IMR-90 (cell line): ENCODE data around the gene CCHCR1. TPM values are rescaled to one million over a fixed set of nuclear protein-coding genes. Genes with fewer than 3 reads are reported as not detected.

Experiments used
- ATAC-seq: fragments of 200-7000 bp; cut with Tn5 transposase; 2 replicates; pipeline ENCODE4 v1.9.1; 2020; ENCODE audit warnings: low read depth, mild to moderate bottlenecking, moderate library complexity
- BruUV-seq: library from RNA; stranded (reverse); fragments of 400-500 nt; replicated peaks from 2 replicates; lab custom pipeline; 2021; lab: Mats Ljungman, UMichigan
- CTCF ChIA-PET: fragments of 300-600 bp; formaldehyde crosslinking; extraction: SDS; loops from one replicate; lab custom pipeline; 2021; ENCODE audit warnings: antibody characterized with exemption; lab: Yijun Ruan, JAX
- POLR2A ChIA-PET: fragments of 300-600 bp; sonication (Branson Sonifier 250); formaldehyde crosslinking; loops from one replicate; lab custom pipeline; 2022; ENCODE audit warnings: antibody characterized with exemption; ENCODE audit not compliant: unreplicated experiment; lab: Charles Lee
- DNase-seq: peaks from one replicate; pipeline ENCODE4 v3.0.0; 2013
- H2AFZ ChIP-seq: replicated peaks from 2 replicates; pipeline ENCODE3; 2013; ENCODE audit warnings: low read length, mild to moderate bottlenecking; ENCODE audit not compliant: poor library complexity
- H2AK5ac ChIP-seq: 2 replicates; pipeline ENCODE4 v1.6.1; 2013; ENCODE audit warnings: low read depth, low read length, inconsistent platforms
- H2AK9ac ChIP-seq: replicated peaks from 2 replicates; pipeline ENCODE3; 2013; ENCODE audit warnings: mild to moderate bottlenecking, low read depth, low read length, moderate library complexity; ENCODE audit not compliant: poor library complexity
- H2BK120ac ChIP-seq: 2 replicates; pipeline ENCODE4 v1.6.1; 2013; ENCODE audit warnings: low read depth, low read length, inconsistent platforms
- H2BK15ac ChIP-seq: 3 replicates; pipeline ENCODE4 v1.6.1; 2013; ENCODE audit warnings: low read depth, low read length, inconsistent platforms
- H2BK20ac ChIP-seq: 2 replicates; pipeline ENCODE4 v1.6.1; 2013; ENCODE audit warnings: low read depth, mild to moderate bottlenecking, inconsistent platforms, low read length, moderate library complexity
- H2BK5ac ChIP-seq: 2 replicates; pipeline ENCODE4 v1.6.1; 2013; ENCODE audit warnings: mild to moderate bottlenecking, low read depth, low read length, inconsistent platforms; ENCODE audit not compliant: poor library complexity, severe bottlenecking
- H3K14ac ChIP-seq: replicated peaks from 2 replicates; pipeline ENCODE4 v1.6.1; 2013; ENCODE audit warnings: low read depth, low read length, inconsistent platforms
- H3K18ac ChIP-seq: 2 replicates; pipeline ENCODE4 v1.6.1; 2013; ENCODE audit warnings: low read depth, low read length, control low read depth
- H3K23ac ChIP-seq: 2 replicates; pipeline ENCODE4 v1.6.1; 2013; ENCODE audit warnings: low read depth, low read length, inconsistent platforms
- H3K27ac ChIP-seq: 2 replicates; pipeline ENCODE4 v1.5.1; 2013; ENCODE audit warnings: mild to moderate bottlenecking, control low read depth, low read length; ENCODE audit not compliant: insufficient read depth
- H3K27me3 ChIP-seq: 2 replicates; pipeline ENCODE4 v1.6.1; 2013; ENCODE audit warnings: low read length; ENCODE audit not compliant: control insufficient read depth, insufficient read depth
- H3K36me3 ChIP-seq: 2 replicates; pipeline ENCODE4 v1.6.1; 2013; ENCODE audit warnings: low read length, mixed read lengths; ENCODE audit not compliant: control insufficient read depth, insufficient read depth
- H3K4ac ChIP-seq: 2 replicates; pipeline ENCODE4 v1.6.1; 2013; ENCODE audit warnings: low read depth, low read length, inconsistent platforms
- H3K4me1 ChIP-seq: 2 replicates; pipeline ENCODE4 v1.6.1; 2013; ENCODE audit warnings: low read length, mixed read lengths; ENCODE audit not compliant: control insufficient read depth, insufficient read depth
- H3K4me2 ChIP-seq: 2 replicates; pipeline ENCODE4 v1.6.1; 2013; ENCODE audit warnings: low read depth, mild to moderate bottlenecking, control low read depth, low read length, moderate library complexity
- H3K4me3 ChIP-seq: 2 replicates; pipeline ENCODE4 v1.5.1; 2013; ENCODE audit warnings: low read depth, mild to moderate bottlenecking, control low read depth, low read length, moderate library complexity; ENCODE audit not compliant: insufficient read depth
- H3K56ac ChIP-seq: 2 replicates; pipeline ENCODE4 v1.6.1; 2013; ENCODE audit warnings: low read length, inconsistent platforms; ENCODE audit not compliant: insufficient read depth; ENCODE audit errors: extremely low read depth
- H3K79me1 ChIP-seq, 2 experiments: 2 replicates each; pipeline ENCODE4 v1.6.1; 2013; ENCODE audit warnings: low read length in 2 of 2, inconsistent platforms in 1 of 2, low read depth in 1 of 2
- H3K9ac ChIP-seq: 2 replicates; pipeline ENCODE4 v1.6.1; 2013; ENCODE audit warnings: low read depth, low read length, control low read depth
- H3K9me1 ChIP-seq: 2 replicates; pipeline ENCODE4 v1.6.1; 2013; ENCODE audit warnings: low read length, inconsistent platforms; ENCODE audit not compliant: insufficient read depth
- H3K9me3 ChIP-seq: 2 replicates; pipeline ENCODE4 v1.6.1; 2013; ENCODE audit warnings: low read length; ENCODE audit not compliant: control insufficient read depth, insufficient read depth
- H4K20me1 ChIP-seq: 2 replicates; pipeline ENCODE4 v1.6.1; 2013; ENCODE audit warnings: low read length, inconsistent platforms; ENCODE audit not compliant: insufficient read depth
- H4K5ac ChIP-seq: 2 replicates; pipeline ENCODE4 v1.6.1; 2013; ENCODE audit warnings: mild to moderate bottlenecking, low read depth, low read length, control low read depth
- H4K8ac ChIP-seq, 2 experiments: 2 replicates each; pipeline ENCODE4 v1.6.1; 2013; ENCODE audit warnings: low read depth in 2 of 2, low read length in 2 of 2, control low read depth in 1 of 2, inconsistent platforms in 1 of 2
- H4K91ac ChIP-seq: 2 replicates; pipeline ENCODE4 v1.6.1; 2013; ENCODE audit warnings: low read depth, low read length, inconsistent platforms; ENCODE audit not compliant: insufficient read depth
- BHLHE40 ChIP-seq: fragments of 150-350 bp; IDR thresholded peaks from 2 replicates; pipeline ENCODE4 v1.6.1; 2016; ENCODE audit warnings: mild to moderate bottlenecking, low read depth, low read length
- CEBPB ChIP-seq: IDR thresholded peaks from 2 replicates; pipeline ENCODE4 v1.6.1; 2012; ENCODE audit warnings: low read depth, low read length, improper control_type of control experiment
- CHD1 ChIP-seq: IDR thresholded peaks from 2 replicates; pipeline ENCODE4 v1.6.1; 2012; ENCODE audit warnings: low read depth, low read length, improper control_type of control experiment
- CTCF ChIP-seq: conservative IDR thresholded peaks from 2 replicates; pipeline ENCODE4 v1.5.1; 2012; ENCODE audit warnings: mild to moderate bottlenecking, low read depth, low read length, improper control_type of control experiment
- ELK1 ChIP-seq: fragments of 150-350 bp; IDR thresholded peaks from 2 replicates; pipeline ENCODE4 v1.6.1; 2016; ENCODE audit warnings: low read depth, mild to moderate bottlenecking, low read length, moderate library complexity, borderline replicate concordance
- FOS ChIP-seq: fragments of 150-350 bp; IDR thresholded peaks from 2 replicates; pipeline ENCODE4 v1.6.1; 2016; ENCODE audit warnings: low read depth, low read length
- MAFK ChIP-seq: IDR thresholded peaks from 2 replicates; pipeline ENCODE4 v1.6.1; 2012; ENCODE audit warnings: low read depth, low read length, improper control_type of control experiment
- MAZ ChIP-seq: IDR thresholded peaks from 2 replicates; pipeline ENCODE4 v1.6.1; 2012; ENCODE audit warnings: low read depth, mild to moderate bottlenecking, low read length, improper control_type of control experiment, moderate library complexity, borderline replicate concordance
- MXI1 ChIP-seq: IDR thresholded peaks from 2 replicates; pipeline ENCODE4 v1.6.1; 2012; ENCODE audit warnings: low read depth, mild to moderate bottlenecking, low read length, moderate library complexity, borderline replicate concordance
- NFE2L2 ChIP-seq: fragments of 150-350 bp; IDR thresholded peaks from 2 replicates; pipeline ENCODE4 v1.6.1; 2016; ENCODE audit warnings: low read depth, mild to moderate bottlenecking, low read length
- POLR2A ChIP-seq: IDR thresholded peaks from 2 replicates; pipeline ENCODE4 v1.6.1; 2012; ENCODE audit warnings: mild to moderate bottlenecking, low read depth, low read length
- RAD21 ChIP-seq: IDR thresholded peaks from 2 replicates; pipeline ENCODE4 v1.6.1; 2012; ENCODE audit warnings: low read length, improper control_type of control experiment
- RCOR1 ChIP-seq: IDR thresholded peaks from 2 replicates; pipeline ENCODE4 v1.6.1; 2012; ENCODE audit warnings: mild to moderate bottlenecking, low read length, improper control_type of control experiment; ENCODE audit not compliant: insufficient replicate concordance
- RFX5 ChIP-seq: IDR thresholded peaks from 2 replicates; pipeline ENCODE4 v1.8.0; 2012; ENCODE audit warnings: low read depth, mild to moderate bottlenecking, low read length, moderate library complexity
- SMC3 ChIP-seq: fragments of 150-350 bp; IDR thresholded peaks from 2 replicates; pipeline ENCODE4 v1.6.1; 2016; ENCODE audit warnings: low read depth, mild to moderate bottlenecking, antibody characterized with exemption, low read length, moderate library complexity
- USF2 ChIP-seq: fragments of 150-350 bp; IDR thresholded peaks from 2 replicates; pipeline ENCODE4 v1.6.1; 2017; ENCODE audit warnings: mild to moderate bottlenecking, antibody characterized with exemption, low read length, low read depth
- WGBS, 2 experiments: methylation state at CpG; one replicate each; pipeline versions ENCODE4 v1.1.5 to v1.1.7; 2013; ENCODE audit warnings: missing lambda C conversion rate in 2 of 2; ENCODE audit not compliant: insufficient read length in 1 of 2; ENCODE audit errors: extremely low coverage in 2 of 2; 5-methylcytosine and 5-hydroxymethylcytosine counted together
- dilution Hi-C: fragments of 300-500 bp; cut with HindIII; formaldehyde crosslinking; loops from one replicate; pipeline ENCODE4 v1.14.3; 2018; ENCODE audit warnings: low sequenced_read_pairs; ENCODE audit not compliant: unreplicated experiment
- in situ Hi-C: fragments of 300-500 bp; cut with MboI; formaldehyde crosslinking; loops from 3 replicates; pipeline ENCODE4 v1.14.3; 2019; ENCODE audit warnings: low sequenced_read_pairs, inconsistent platforms, mixed read lengths
- intact Hi-C: fragments of 100-400 bp; cut with micrococcal nuclease; formaldehyde crosslinking; loops from 2 replicates; pipeline ENCODE4 v1.10.0; 2022
- polyA plus RNA-seq, 3 experiments: library from polyadenylated mRNA; depleted of rRNA; stranded (reverse); fragments of >200 nt; gene quantifications; 2 replicates each; pipeline ENCODE4 v1.2.3, GENCODE V29; 2012; ENCODE audit warnings: low replicate concordance in 1 of 3
- total RNA-seq: library from RNA; depleted of rRNA; stranded (reverse); fragments of >200 nt; gene quantifications from 2 replicates; pipeline ENCODE4 v1.2.3, GENCODE V29; 2012

Gene CCHCR1
- total and polyA plus RNA-seq, 2 of the 4 experiments (the other 2 are of a cell fraction), result 13.1 to 22.0 TPM

- 100% methylated on average over 3 of the region's 6 CpGs; no CpG with 5 or more reads in 1 of the 2 experiments for WGBS, 2 experiments
- H3K9ac ChIP-seq, result no peak overlapping the region
- dilution Hi-C loops, result no loop called here
- H3K27me3 ChIP-seq, result no peaks in the 10 kb centered on the region
- in situ Hi-C loops, result no loop called here
- ChIA-PET POLR2A (interaction anchor here (0.6 kb wide), 1 partner anchor 37 kb away, joined by 18 read pairs; no protein-coding TSS in a partner anchor), CTCF (interaction anchor here (0.5 kb wide), 1 partner anchor 73 kb away, joined by 4 read pairs; no protein-coding TSS in a partner anchor)
- H2BK5ac ChIP-seq, result no peak overlapping the region
- no peak overlapping the region for H4K91ac ChIP-seq
- peaks cover 28% of the 10 kb centered on the region for H3K36me3 ChIP-seq
- no peak overlapping the region for H2AK5ac ChIP-seq
- no peak for TF ChIP-seq CHD1
- TF ChIP-seq CTCF, result no peak
- no peak for TF ChIP-seq USF2
- TF ChIP-seq SMC3, result no peak
- no peak for TF ChIP-seq POLR2A
- no peak for TF ChIP-seq MXI1
- TF ChIP-seq RCOR1, result no peak
- no peak for TF ChIP-seq MAFK
- TF ChIP-seq MAZ, result no peak
- no peak for TF ChIP-seq RFX5
- no peak for TF ChIP-seq FOS
- no peak for TF ChIP-seq NFE2L2
- no peak for TF ChIP-seq CEBPB
- TF ChIP-seq RAD21, result no peak
- TF ChIP-seq ELK1, result no peak
- no peak for TF ChIP-seq BHLHE40
- BruUV-seq, result no TSS peak
- H3K9me1 ChIP-seq, result no peaks in the 10 kb centered on the region
- H3K18ac ChIP-seq, result no peak overlapping the region
- H3K4me1 ChIP-seq, result no peaks in the 10 kb centered on the region
- ATAC-seq (no peak), DNase-seq (no peak)
- H4K20me1 ChIP-seq, result no peaks in the 10 kb centered on the region
- no peak overlapping the region for H3K4me2 ChIP-seq
- no peak overlapping the region for H2BK20ac ChIP-seq
- no peak overlapping the region for H3K4ac ChIP-seq
- no peak overlapping the region for H4K8ac ChIP-seq
- H2AFZ ChIP-seq, result no peak overlapping the region
- H3K27ac ChIP-seq, result no peak overlapping the region
- H4K5ac ChIP-seq, result no peak overlapping the region
- H2BK120ac ChIP-seq, result no peak overlapping the region
- no peak overlapping the region for H3K14ac ChIP-seq
- H2BK15ac ChIP-seq, result no peak overlapping the region
- H3K23ac ChIP-seq, result no peak overlapping the region
- no peak overlapping the region for H3K4me3 ChIP-seq
- intact Hi-C loops, result no loop called here
- no peak overlapping the region for H2AK9ac ChIP-seq
- no peak overlapping the region for H3K56ac ChIP-seq
- H3K9me3 ChIP-seq, result no peaks in the 10 kb centered on the region
- no peaks in the 10 kb centered on the region for H3K79me1 ChIP-seq
These were observed 7.7 kb downstream of the CCHCR1 start for GRCh38 chr6:31149827-31150447.
